K562 (cell line): Measurements from ENCODE around the gene CPLANE2. TPM values are rescaled to one million over a fixed set of nuclear protein-coding genes. Genes with fewer than 3 reads are reported as not detected.

Experiments
- HNRNPL ChIP-seq: fragments of 200-400 bp; formaldehyde crosslinking; IDR thresholded peaks from 2 replicates; pipeline ENCODE4 v1.6.1; 2017; ENCODE audit warnings: low read depth, mild to moderate bottlenecking, low read length
- HOXB6 ChIP-seq: fragments of 250-450 bp; sonication (Bioruptor Pico); IDR thresholded peaks from 2 replicates; pipeline ENCODE4 v1.5.1; 2022; ENCODE audit warnings: mild to moderate bottlenecking, borderline replicate concordance
- LCOR ChIP-seq: sonication (generic); formaldehyde crosslinking; IDR thresholded peaks from 2 replicates; pipeline ENCODE4 v1.8.0; 2022; ENCODE audit warnings: mild to moderate bottlenecking, missing genetic modification reagents
- MED1 ChIP-seq: sonication (generic); formaldehyde crosslinking; IDR thresholded peaks from 2 replicates; pipeline ENCODE4 v1.8.1; 2023; ENCODE audit warnings: missing genetic modification reagents, borderline replicate concordance
- MEF2D ChIP-seq: conservative IDR thresholded peaks from 2 replicates; pipeline ENCODE4 v1.6.1; 2016; ENCODE audit warnings: low read depth, missing genetic modification characterization, missing compliant biosample characterization
- NCOR1 ChIP-seq: fragments of 450-650 bp; IDR thresholded peaks from 2 replicates; pipeline ENCODE4 v1.6.1; 2016; ENCODE audit warnings: mild to moderate bottlenecking, moderate library complexity
- NFYB ChIP-seq: IDR thresholded peaks from 2 replicates; pipeline ENCODE4 v1.6.1; 2011; ENCODE audit warnings: mild to moderate bottlenecking, moderate library complexity; ENCODE audit not compliant: insufficient read length; ENCODE audit errors: extremely low read depth
- POLR2G ChIP-seq: fragments of 200-400 bp; formaldehyde crosslinking; IDR thresholded peaks from 2 replicates; pipeline ENCODE4 v1.6.1; 2017; ENCODE audit warnings: low read depth, mild to moderate bottlenecking, antibody characterized with exemption, low read length, moderate library complexity
- RAD21 ChIP-seq, 2 experiments: fragments of 250-450 bp in 1 of 2; fragments of 450-650 bp in 1 of 2; sonication (Bioruptor Pico) in 1 of 2; formaldehyde crosslinking in 1 of 2; IDR thresholded peaks in 1 of 2; conservative IDR thresholded peaks in 1 of 2; 2 replicates each; pipeline versions ENCODE4 v1.4.0 to v1.8.0; 2020 to 2022; ENCODE audit warnings: mild to moderate bottlenecking in 2 of 2, moderate library complexity in 1 of 2
- STAT5B ChIP-seq: fragments of 250-450 bp; sonication (Bioruptor Pico); IDR thresholded peaks from 2 replicates; pipeline ENCODE4 v1.8.0; 2021; ENCODE audit warnings: mild to moderate bottlenecking, inconsistent platforms
- TBP ChIP-seq: optimal IDR thresholded peaks from 2 replicates; pipeline ENCODE3; 2011; ENCODE audit warnings: low read depth, low read length, improper control_type of control experiment
- ZBTB12 ChIP-seq: fragments of 250-450 bp; sonication (Bioruptor Pico); IDR thresholded peaks from 2 replicates; pipeline ENCODE4 v1.4.0; 2020
- ZBTB2 ChIP-seq: fragments of 450-650 bp; IDR thresholded peaks from 2 replicates; pipeline ENCODE4 v1.6.1; 2016; ENCODE audit warnings: antibody characterized with exemption
- ZBTB9 ChIP-seq: fragments of 450-650 bp; formaldehyde crosslinking; IDR thresholded peaks from 2 replicates; pipeline ENCODE4 v1.4.0; 2020; ENCODE audit warnings: mild to moderate bottlenecking, moderate library complexity
- ZNF133 ChIP-seq: fragments of 250-450 bp; sonication (Bioruptor Pico); IDR thresholded peaks from 2 replicates; pipeline ENCODE4 v1.4.0; 2020; ENCODE audit warnings: mild to moderate bottlenecking
- ZNF143 ChIP-seq: sonication (generic); formaldehyde crosslinking; IDR thresholded peaks from 2 replicates; pipeline ENCODE4 v1.9.0; 2022; ENCODE audit warnings: mild to moderate bottlenecking, missing genetic modification reagents
- ZNF277 ChIP-seq: fragments of 250-450 bp; sonication (Bioruptor Pico); IDR thresholded peaks from 2 replicates; pipeline ENCODE4 v1.8.0; 2022; ENCODE audit warnings: inconsistent platforms, mild to moderate bottlenecking, moderate library complexity, borderline replicate concordance
- ZNF518B ChIP-seq: fragments of 250-450 bp; sonication (Bioruptor Pico); IDR thresholded peaks from 2 replicates; pipeline ENCODE4 v1.5.0; 2021; ENCODE audit warnings: mild to moderate bottlenecking, moderate library complexity
- polyA plus RNA-seq, 8 experiments: library from polyadenylated mRNA; depleted of rRNA in 4 of 8; stranded (reverse) in 5 of 8; unstranded in 3 of 8; fragments of >200 nt; fragmentation: Nextera tagmentation in 2 of 8; fragmentation: Illumina TruSeq in 1 of 8; extraction: Ambion mirVana in 2 of 8; extraction: Trizol in 1 of 8; gene quantifications; 2 replicates each; pipeline versions ENCODE4 v1.2.1 to v1.2.3, GENCODE V29; 2011 to 2014; ENCODE audit warnings: inconsistent platforms in 1 of 8, missing spikeins in 1 of 8
- total RNA-seq, 7 experiments: library from RNA; depleted of rRNA in 6 of 7; stranded (reverse); fragments of >200 nt in 6 of 7; fragmentation: Illumina TruSeq in 2 of 7; extraction: Trizol in 2 of 7; gene quantifications; 2 replicates each; pipeline versions ENCODE4 v1.2.1 to v1.2.3, GENCODE V29; 2011 to 2021; ENCODE audit warnings: low replicate concordance in 1 of 7

Gene CPLANE2
- total and polyA plus RNA-seq, 9 of the 15 experiments (the other 6 are each of a cell fraction or from before 2014, with no cell fraction given), result 0.17 to 20.9 (median 8.1) TPM

GRCh38 chr1:16187748-16188401, 49.1 kb downstream of the CPLANE2 start (continued):
- TF ChIP-seq ZBTB9 (CRISPR knock-in tag) (no peak), MED1 (CRISPR knock-in tag) (no peak), ZNF277 (CRISPR knock-in tag) (no peak), NFYB (no peak), ZBTB2 (no peak), MEF2D (no peak), POLR2G (no peak), ZBTB12 (CRISPR knock-in tag) (no peak), NCOR1 (no peak), LCOR (CRISPR knock-in tag) (0 out of 2 replicates have a peak, but pooled peaks have one; percentile 36), HOXB6 (CRISPR knock-in tag) (no peak), RAD21 (CRISPR knock-in tag; conservative IDR thresholded peaks at IDR 0.05 in 1 of 2, IDR thresholded peaks at IDR 0.05 in 1 of 2) (peak; percentile 100), TBP (no peak), ZNF518B (CRISPR knock-in tag) (no peak), HNRNPL (no peak), ZNF143 (no peak), STAT5B (CRISPR knock-in tag) (no peak), ZNF133 (no peak)
